WTC11 (cell line): ENCODE measurements around the gene ZNF77. TPM values are rescaled to one million over a fixed set of nuclear protein-coding genes. Genes with fewer than 3 reads are reported as not detected.

ENCODE experiments used
- ATAC-seq: fragments of 200-7000 bp; cut with Tn5 transposase; 2 replicates; pipeline ENCODE4 v1.10.0; 2021; ENCODE audit warnings: mild to moderate bottlenecking, moderate library complexity
- CTCF ChIA-PET: fragments of 300-600 bp; sonication (Branson Sonifier 250); formaldehyde crosslinking; loops from one replicate; lab custom pipeline; 2021; ENCODE audit warnings: antibody characterized with exemption; lab: Charles Lee
- POLR2A ChIA-PET: fragments of 350-600 bp; sonication (Branson Sonifier 250); formaldehyde crosslinking; loops from one replicate; lab custom pipeline; 2021; ENCODE audit warnings: antibody characterized with exemption; lab: Charles Lee
- DNase-seq: peaks from one replicate; pipeline ENCODE4 v3.0.0; 2021; ENCODE audit warnings: low spot score
- H3K27ac Mint-ChIP-seq: 2 replicates; pipeline ENCODE4 v1.8.0; 2021; ENCODE audit warnings: mixed read lengths
- H3K27me3 Mint-ChIP-seq: 2 replicates; pipeline ENCODE4 v1.8.0; 2021; ENCODE audit warnings: low read depth, mild to moderate bottlenecking, moderate library complexity, mixed read lengths
- H3K36me3 Mint-ChIP-seq: 2 replicates; pipeline ENCODE4 v1.8.0; 2021; ENCODE audit warnings: mixed read lengths
- H3K4me1 Mint-ChIP-seq: 2 replicates; pipeline ENCODE4 v1.8.0; 2022; ENCODE audit warnings: mixed read lengths
- H3K4me3 Mint-ChIP-seq: 2 replicates; pipeline ENCODE4 v1.8.0; 2021; ENCODE audit warnings: mild to moderate bottlenecking, moderate library complexity, mixed read lengths
- H3K9me3 Mint-ChIP-seq: 2 replicates; pipeline ENCODE4 v1.8.0; 2021; ENCODE audit warnings: mixed read lengths
- CDX4 ChIP-seq: fragments of 250-450 bp; sonication (Bioruptor Pico); IDR thresholded peaks from 2 replicates; pipeline ENCODE4 v1.9.0; 2021; ENCODE audit warnings: moderate library complexity, mild to moderate bottlenecking, inconsistent platforms, borderline replicate concordance
- CREB1 ChIP-seq: sonication (generic); formaldehyde crosslinking; IDR thresholded peaks from 2 replicates; pipeline ENCODE4 v1.8.0; 2023; ENCODE audit warnings: mild to moderate bottlenecking, missing genetic modification reagents
- CREM ChIP-seq: sonication (generic); formaldehyde crosslinking; IDR thresholded peaks from 2 replicates; pipeline ENCODE4 v1.8.1; 2022; ENCODE audit warnings: mild to moderate bottlenecking, missing genetic modification reagents, moderate library complexity
- E2F1 ChIP-seq: sonication (generic); formaldehyde crosslinking; IDR thresholded peaks from 2 replicates; pipeline ENCODE4 v1.8.0; 2022; ENCODE audit warnings: mild to moderate bottlenecking, missing genetic modification reagents
- ELF4 ChIP-seq: sonication (generic); formaldehyde crosslinking; IDR thresholded peaks from 2 replicates; pipeline ENCODE4 v1.8.1; 2022; ENCODE audit warnings: low read depth, mild to moderate bottlenecking, moderate library complexity, missing genetic modification reagents
- EMX1 ChIP-seq: fragments of 250-450 bp; sonication (Bioruptor Pico); IDR thresholded peaks from 2 replicates; pipeline ENCODE4 v1.8.0; 2021; ENCODE audit warnings: mild to moderate bottlenecking
- GABPB1 ChIP-seq: sonication (generic); formaldehyde crosslinking; IDR thresholded peaks from 2 replicates; pipeline ENCODE4 v1.8.1; 2023; ENCODE audit warnings: mild to moderate bottlenecking, missing genetic modification reagents
- IRF1 ChIP-seq: sonication (generic); formaldehyde crosslinking; IDR thresholded peaks from 2 replicates; pipeline ENCODE4 v1.8.0; 2023; ENCODE audit warnings: missing genetic modification reagents
- MXD4 ChIP-seq: fragments of 250-450 bp; sonication (Bioruptor Pico); IDR thresholded peaks from 2 replicates; pipeline ENCODE4 v1.8.0; 2021; ENCODE audit warnings: mild to moderate bottlenecking, moderate library complexity, borderline replicate concordance
- PREB ChIP-seq: sonication (generic); formaldehyde crosslinking; IDR thresholded peaks from 2 replicates; pipeline ENCODE4 v1.8.1; 2022; ENCODE audit warnings: mild to moderate bottlenecking, missing genetic modification reagents, moderate library complexity, borderline replicate concordance
- SOX15 ChIP-seq: fragments of 250-450 bp; sonication (Bioruptor Pico); IDR thresholded peaks from 2 replicates; pipeline ENCODE4 v1.9.0; 2021; ENCODE audit warnings: mild to moderate bottlenecking
- ZBTB21 ChIP-seq: sonication (generic); formaldehyde crosslinking; IDR thresholded peaks from 2 replicates; pipeline ENCODE4 v1.8.1; 2023; ENCODE audit warnings: mild to moderate bottlenecking, missing genetic modification reagents, borderline replicate concordance
- ZMAT4 ChIP-seq: fragments of 250-450 bp; sonication (Bioruptor Pico); IDR thresholded peaks from 2 replicates; pipeline ENCODE4 v1.9.0; 2021; ENCODE audit warnings: mild to moderate bottlenecking
- ZNF121 ChIP-seq: sonication (generic); formaldehyde crosslinking; IDR thresholded peaks from 2 replicates; pipeline ENCODE4 v1.8.0; 2023; ENCODE audit warnings: missing genetic modification reagents
- ZNF219 ChIP-seq: sonication (generic); formaldehyde crosslinking; IDR thresholded peaks from 2 replicates; pipeline ENCODE4 v1.8.0; 2023; ENCODE audit warnings: missing genetic modification reagents, mild to moderate bottlenecking, borderline replicate concordance
- ZNF317 ChIP-seq: sonication (generic); formaldehyde crosslinking; IDR thresholded peaks from 2 replicates; pipeline ENCODE4 v1.8.1; 2023; ENCODE audit warnings: low read depth, mild to moderate bottlenecking, moderate library complexity, missing genetic modification reagents, borderline replicate concordance
- ZNF423 ChIP-seq: fragments of 250-450 bp; sonication (Bioruptor Pico); IDR thresholded peaks from 2 replicates; pipeline ENCODE4 v2.1.2; 2022; ENCODE audit warnings: mild to moderate bottlenecking, moderate library complexity
- ZNF512 ChIP-seq: sonication (generic); formaldehyde crosslinking; IDR thresholded peaks from 2 replicates; pipeline ENCODE4 v1.8.1; 2022; ENCODE audit warnings: missing genetic modification reagents, borderline replicate concordance
- total RNA-seq: library from RNA; stranded (reverse); gene quantifications from 3 replicates; pipeline ENCODE4 v1.2.3, GENCODE V29; 2021

Gene ZNF77
- total RNA-seq, 1 experiment from 2014 or later, result 4.7 TPM

- TF ChIP-seq EMX1 (CRISPR knock-in tag) (no peak), MXD4 (CRISPR knock-in tag) (no peak), E2F1 (CRISPR knock-in tag) (no peak), PREB (no peak)
These were observed 28.5 kb upstream of the ZNF77 start (continued) for GRCh38 chr19:2973229-2973628.

- TF ChIP-seq ZNF121 (CRISPR knock-in tag), result no peak
- no peak for TF ChIP-seq ZMAT4 (CRISPR knock-in tag)
- no peak for TF ChIP-seq CDX4 (CRISPR knock-in tag)
- ATAC-seq (no peak), DNase-seq (no peak)
- ChIA-PET CTCF (interaction anchor here (0.6 to 2.5 kb wide), 11 partner anchors 12 to 280 kb away, joined by 3 to 9 read pairs (median 5); no protein-coding TSS in a partner anchor), POLR2A (interaction anchor here (1.3 kb wide), 1 partner anchor 14 kb away, joined by 3 read pairs; no protein-coding TSS in a partner anchor)
- no peak overlapping the region for H3K27ac Mint-ChIP-seq
- H3K36me3 Mint-ChIP-seq, result no peaks in the 10 kb centered on the region
- peaks cover 7% of the 10 kb centered on the region for H3K4me1 Mint-ChIP-seq
- no peaks in the 10 kb centered on the region for H3K9me3 Mint-ChIP-seq
- peaks cover 8% of the 10 kb centered on the region for H3K27me3 Mint-ChIP-seq
- H3K4me3 Mint-ChIP-seq, result no peak overlapping the region
These were observed 25.5 kb upstream of the ZNF77 start for GRCh38 chr19:2970201-2970835.

- CTCF ChIA-PET, result interaction anchor here (0.6 to 0.9 kb wide), 3 partner anchors 135 to 255 kb away, joined by 3 to 4 read pairs (median 3); no protein-coding TSS in a partner anchor
- TF ChIP-seq CREM (CRISPR knock-in tag) (no peak), SOX15 (CRISPR knock-in tag) (no peak), CREB1 (CRISPR knock-in tag) (no peak), ZNF317 (CRISPR knock-in tag) (no peak), ELF4 (CRISPR knock-in tag) (no peak), IRF1 (CRISPR knock-in tag) (no peak), ZNF219 (no peak)
- Mint-ChIP-seq H3K27ac (no peak overlapping the region), H3K9me3 (no peaks in the 10 kb centered on the region), H3K4me3 (no peak overlapping the region), H3K27me3 (no peaks in the 10 kb centered on the region; the same call in 1 of the 2 replicates), H3K4me1 (0 out of 2 replicates have a peak, but pooled peaks cover 3% of the 10 kb centered on the region), H3K36me3 (no peaks in the 10 kb centered on the region)
- ATAC-seq (no peak), DNase-seq (no peak)
- POLR2A ChIA-PET, result interaction anchor here (0.7 kb wide), 1 partner anchor 730 kb away, joined by 4 read pairs; no protein-coding TSS in a partner anchor
These were observed 24.3 kb upstream of the ZNF77 start for GRCh38 chr19:2969104-2969504.

- DNase-seq, result no peak
- Mint-ChIP-seq H3K9me3 (no peaks in the 10 kb centered on the region), H3K36me3 (no peaks in the 10 kb centered on the region), H3K27me3 (no peaks in the 10 kb centered on the region; the same call in 1 of the 2 replicates), H3K4me1 (0 out of 2 replicates have a peak, but pooled peaks cover 3% of the 10 kb centered on the region), H3K27ac (no peak overlapping the region), H3K4me3 (no peak overlapping the region)
- CTCF ChIA-PET, result interaction anchor here (0.9 kb wide), 1 partner anchor 158 kb away, joined by 3 read pairs; no protein-coding TSS in a partner anchor
- TF ChIP-seq GABPB1 (CRISPR knock-in tag) (no peak), ZNF423 (CRISPR knock-in tag) (no peak), ZBTB21 (CRISPR knock-in tag) (no peak), ZNF512 (CRISPR knock-in tag) (no peak)
- POLR2A ChIA-PET, result no interaction called here
- no peak for ATAC-seq
These were observed 23.2 kb upstream of the ZNF77 start for GRCh38 chr19:2967972-2968371.
